Ammon's horn (tissue), 1 donor: Measurements from ENCODE around the gene NFKBIL1.
"Not testable (repeated sequence)": the region's sequence is repeated elsewhere in the genome, so short reads cannot be mapped to it uniquely, and the experiment has no call there.

ENCODE experiments used
- DNase-seq: peaks from one replicate; pipeline ENCODE4 v3.0.0-alpha.2; 2016; ENCODE audit warnings: low spot score

The NFKBIL1 gene, protein sequence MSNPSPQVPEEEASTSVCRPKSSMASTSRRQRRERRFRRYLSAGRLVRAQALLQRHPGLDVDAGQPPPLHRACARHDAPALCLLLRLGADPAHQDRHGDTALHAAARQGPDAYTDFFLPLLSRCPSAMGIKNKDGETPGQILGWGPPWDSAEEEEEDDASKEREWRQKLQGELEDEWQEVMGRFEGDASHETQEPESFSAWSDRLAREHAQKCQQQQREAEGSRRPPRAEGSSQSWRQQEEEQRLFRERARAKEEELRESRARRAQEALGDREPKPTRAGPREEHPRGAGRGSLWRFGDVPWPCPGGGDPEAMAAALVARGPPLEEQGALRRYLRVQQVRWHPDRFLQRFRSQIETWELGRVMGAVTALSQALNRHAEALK

DNA sequence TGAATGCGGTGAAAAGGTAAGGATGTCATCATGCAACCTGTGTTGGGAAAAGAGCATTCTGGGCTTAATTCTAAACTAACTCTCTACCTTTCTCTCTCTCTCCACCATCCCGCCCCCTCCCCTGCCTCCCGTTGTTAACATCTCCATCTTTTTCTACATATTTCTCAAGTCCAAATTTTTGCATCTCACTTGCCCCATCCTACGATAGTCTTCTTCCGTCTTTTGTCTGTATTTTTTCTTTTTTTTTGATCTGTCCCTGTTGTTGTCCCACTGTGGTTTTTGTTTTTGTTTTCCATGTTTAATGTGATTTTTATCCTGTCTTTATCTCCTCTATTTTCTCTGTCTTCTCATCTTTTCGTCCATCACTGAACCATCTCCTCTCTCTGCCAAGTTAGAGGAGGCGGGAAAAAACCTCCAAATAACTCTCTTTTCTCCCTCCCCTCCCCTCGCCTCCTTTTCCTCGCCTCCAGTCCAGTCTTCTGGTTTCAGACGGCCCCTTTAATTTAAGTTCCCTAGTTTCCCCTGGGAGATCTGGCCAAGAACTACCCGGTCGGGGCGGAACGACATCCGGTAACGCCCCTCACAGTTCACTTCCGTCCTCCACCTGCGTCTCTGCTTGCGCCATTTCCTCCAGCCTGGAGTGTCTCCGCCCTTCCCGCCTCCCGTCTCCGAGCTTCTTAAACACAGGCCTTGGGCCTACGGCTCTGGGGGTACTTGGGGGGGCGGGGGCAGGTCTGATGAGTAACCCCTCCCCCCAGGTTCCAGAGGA lies at the start of gene NFKBIL1:
Gene NFKBIL1 (plus strand): TSS at position 651 of the 769 bp plus-strand sequence. CDS start 87 bp downstream, at position 738.
- DNase-seq, result peak; percentile 99

DNA sequence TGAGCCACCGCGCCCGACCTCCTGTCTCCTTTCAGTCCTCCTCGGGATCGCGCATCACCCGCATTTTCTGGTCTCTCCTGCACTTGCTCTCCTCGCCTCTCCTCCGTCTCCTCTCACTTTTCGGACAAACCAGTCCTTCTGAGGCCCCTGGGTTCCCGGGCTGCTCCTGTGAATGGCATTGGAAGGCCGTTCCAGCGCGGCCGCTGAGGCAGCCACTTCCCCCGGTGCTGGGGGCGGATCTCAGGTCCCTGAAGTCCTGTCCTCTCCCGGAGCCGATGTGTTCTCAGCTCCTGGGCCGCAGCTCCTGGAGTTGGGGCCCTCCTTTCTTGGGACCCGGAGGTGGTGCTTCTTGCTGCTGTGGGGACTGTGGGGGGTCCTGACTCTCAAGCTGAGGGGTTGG lies 48.7 kb upstream of the NFKBIL1 start:
- DNase-seq, result no peak

DNA sequence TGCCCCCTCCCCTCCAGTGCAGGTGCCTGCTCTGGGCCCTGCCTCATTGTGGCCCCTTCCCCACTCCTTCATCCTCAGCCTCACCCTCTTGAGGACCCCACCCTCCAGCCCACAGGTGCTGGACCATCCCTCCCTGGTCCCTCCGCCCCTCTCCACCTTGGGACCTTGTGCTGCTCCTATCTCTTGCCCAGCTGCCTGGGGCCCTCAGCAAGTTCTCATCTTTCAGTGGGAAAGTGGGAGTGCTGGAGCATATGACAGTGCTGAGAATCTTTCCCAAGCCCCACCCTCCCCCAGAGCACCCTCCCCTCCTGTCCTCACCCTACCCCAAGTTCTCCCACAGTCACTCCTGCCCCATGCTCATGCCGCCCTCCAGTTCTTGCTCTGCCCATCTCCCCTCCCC lies 47.8 kb upstream of the NFKBIL1 start:
- DNase-seq, result not testable (repeated sequence)

GRCh38 chr6:31502586-31502985 lies 44.8 kb upstream of the NFKBIL1 start:
- DNase-seq, result no peak

GRCh38 chr6:31509036-31509435 lies 38.4 kb upstream of the NFKBIL1 start:
- not testable (repeated sequence) for DNase-seq

DNA sequence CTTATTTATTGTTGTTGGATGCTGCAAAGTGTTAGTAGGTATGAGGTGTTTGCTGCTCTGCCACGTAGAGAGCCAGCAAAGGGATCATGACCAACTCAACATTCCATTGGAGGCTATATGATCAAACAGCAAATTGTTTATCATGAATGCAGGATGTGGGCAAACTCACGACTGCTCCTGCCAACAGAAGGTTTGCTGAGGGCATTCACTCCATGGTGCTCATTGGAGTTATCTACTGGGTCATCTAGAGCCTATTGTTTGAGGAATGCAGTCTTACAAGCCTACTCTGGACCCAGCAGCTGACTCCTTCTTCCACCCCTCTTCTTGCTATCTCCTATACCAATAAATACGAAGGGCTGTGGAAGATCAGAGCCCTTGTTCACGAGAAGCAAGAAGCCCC lies 37.4 kb upstream of the NFKBIL1 start:
- no peak for DNase-seq

- DNase-seq, result no peak
Measured at GRCh38 chr6:31513456-31514165, 33.8 kb upstream of the NFKBIL1 start.

GRCh38 chr6:31521835-31522234 lies 25.6 kb upstream of the NFKBIL1 start:
- no peak for DNase-seq

- DNase-seq, result no peak
Measured at GRCh38 chr6:31525553-31525931, 21.9 kb upstream of the NFKBIL1 start.

DNA sequence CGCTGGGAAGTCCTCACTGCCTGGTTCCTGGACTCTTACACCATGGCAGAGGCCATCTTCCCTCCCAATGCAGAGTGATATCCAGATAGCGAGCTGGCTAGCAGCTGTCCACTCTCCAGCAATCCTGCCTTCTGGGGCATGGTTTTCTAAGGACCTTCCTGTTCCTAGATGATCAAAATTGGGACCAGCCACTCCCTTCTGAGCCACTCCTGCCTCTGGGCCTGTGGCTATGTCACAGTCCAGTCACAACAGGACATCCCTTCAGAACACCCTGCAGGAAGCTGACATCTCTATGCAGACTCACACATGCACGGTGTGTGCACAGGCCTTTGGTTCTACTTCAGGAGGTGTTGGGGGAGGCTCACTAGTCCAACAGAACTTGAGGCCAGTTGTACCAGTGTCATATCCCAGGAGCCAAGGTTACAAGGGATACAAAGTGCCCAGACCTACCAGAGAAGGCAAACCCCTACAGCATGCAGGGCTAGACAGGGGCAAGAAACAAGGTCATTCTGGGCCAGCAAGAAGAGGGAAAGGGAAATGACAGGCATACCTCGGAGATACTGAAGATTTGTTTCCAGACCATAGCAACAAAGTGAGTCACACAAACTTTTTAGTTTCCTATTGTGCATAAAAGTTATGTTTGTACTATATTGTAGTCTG lies 21.3 kb upstream of the NFKBIL1 start:
- no peak for DNase-seq

GRCh38 chr6:31528307-31528777 lies 19.1 kb upstream of the NFKBIL1 start:
- DNase-seq, result no peak

GRCh38 chr6:31528821-31529328 lies 18.5 kb upstream of the NFKBIL1 start, which contains the start of gene MCCD1:
MCCD1 (plus strand) TSS chr6:31528962; CDS start chr6:31529015, 53 bp downstream.
- no peak for DNase-seq

DNA sequence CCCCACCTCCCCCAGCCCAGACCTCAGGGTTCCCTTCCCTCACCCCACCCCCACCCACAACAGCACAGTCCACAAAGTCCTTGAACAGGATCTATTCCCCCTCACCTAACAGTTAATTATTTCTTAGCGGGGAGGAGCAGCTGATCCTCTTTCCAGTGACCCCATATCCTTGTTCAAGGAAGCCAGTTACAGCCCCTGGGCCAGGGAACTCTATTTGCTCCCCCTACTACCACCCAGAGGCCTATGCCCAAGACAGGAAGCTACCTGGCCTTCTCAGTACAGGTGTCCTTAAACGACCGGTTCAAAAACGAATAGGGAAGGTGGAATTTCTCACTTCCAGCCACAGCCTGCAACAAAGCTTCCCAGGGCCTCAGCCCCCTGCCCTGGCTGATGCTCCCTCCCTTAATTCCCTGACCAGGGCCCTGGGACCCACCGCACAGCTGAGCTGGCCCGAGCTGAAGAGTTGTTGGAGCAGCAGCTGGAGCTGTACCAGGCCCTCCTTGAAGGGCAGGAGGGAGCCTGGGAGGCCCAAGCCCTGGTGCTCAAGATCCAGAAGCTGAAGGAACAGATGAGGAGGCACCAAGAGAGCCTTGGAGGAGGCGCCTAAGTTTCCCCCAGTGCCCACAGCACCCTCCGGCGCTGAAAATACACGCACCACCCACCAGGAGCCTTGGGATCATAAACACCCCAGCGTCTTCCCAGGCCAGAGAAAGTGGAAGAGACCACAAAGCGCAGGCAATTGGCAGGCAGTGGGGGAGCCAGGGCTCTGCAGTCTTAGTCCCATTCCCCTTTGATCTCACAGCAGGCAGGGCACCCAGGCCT lies 17.9 kb upstream of the NFKBIL1 start:
- no peak for DNase-seq

- no peak for DNase-seq
Measured at GRCh38 chr6:31530659-31531058, 16.7 kb upstream of the NFKBIL1 start.

DNA sequence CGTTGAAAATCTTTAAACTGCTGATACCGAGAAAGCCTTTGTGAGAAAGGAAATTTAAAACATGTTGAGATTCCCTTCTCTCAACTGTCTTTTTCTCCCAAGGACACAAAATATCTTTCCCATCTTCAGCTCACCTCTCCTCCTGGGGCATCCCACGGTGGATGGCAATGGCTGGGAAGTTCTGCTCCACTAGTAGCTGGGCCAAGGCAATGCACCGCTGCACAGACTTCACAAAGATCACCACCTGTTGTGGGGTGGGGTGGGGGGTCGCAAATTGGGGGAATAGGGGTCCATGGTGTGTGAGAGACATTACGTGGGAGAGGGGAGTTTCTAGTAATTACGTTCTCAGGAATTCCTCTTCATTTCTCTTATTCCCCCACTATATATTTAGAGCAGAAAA lies 16.2 kb upstream of the NFKBIL1 start:
- DNase-seq, result no peak

DNA sequence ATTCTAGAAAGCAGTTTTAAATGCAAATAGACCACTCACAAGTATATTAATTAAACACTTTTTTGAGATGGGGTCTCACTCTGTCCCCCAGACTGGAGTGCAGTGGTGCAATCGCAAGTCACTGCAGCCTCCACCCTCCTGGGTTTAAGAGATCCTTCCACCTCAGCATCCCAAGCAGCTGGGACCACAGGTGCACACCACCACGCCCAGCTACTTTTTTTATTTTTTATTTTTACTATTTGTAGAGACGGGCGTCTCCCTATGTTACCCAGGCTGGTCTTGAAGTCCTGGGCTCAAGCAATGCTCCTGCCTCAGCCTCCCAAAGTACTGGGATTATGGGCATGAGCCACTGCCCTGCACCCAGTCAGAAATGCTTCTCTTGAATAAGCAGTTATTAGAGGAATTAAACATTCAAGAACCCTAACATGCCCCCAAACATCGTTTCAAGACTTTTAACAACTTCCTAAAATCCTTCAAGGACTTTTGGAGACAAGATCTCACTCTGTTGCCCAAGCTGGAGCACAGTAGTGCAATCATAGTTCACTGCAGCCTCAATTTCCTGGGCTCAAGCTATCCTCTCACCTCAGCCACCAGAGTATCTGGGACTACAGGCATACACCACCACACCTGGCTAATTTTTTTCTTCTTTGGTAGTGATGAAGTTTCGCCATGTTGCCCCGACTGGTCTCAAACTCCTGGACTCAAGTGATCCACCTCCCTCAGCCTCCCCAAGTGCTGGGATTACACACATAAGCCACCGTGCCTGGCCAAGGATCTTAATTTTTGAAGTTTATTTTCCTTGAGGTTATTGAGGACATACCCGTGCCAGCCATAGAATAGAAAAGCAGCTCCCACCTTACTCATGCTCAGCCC lies 15.4 kb upstream of the NFKBIL1 start:
- no peak for DNase-seq

GRCh38 chr6:31532644-31533454 lies 14.6 kb upstream of the NFKBIL1 start:
- no peak for DNase-seq

GRCh38 chr6:31533455-31533841 lies 14.0 kb upstream of the NFKBIL1 start:
- DNase-seq, result no peak

DNA sequence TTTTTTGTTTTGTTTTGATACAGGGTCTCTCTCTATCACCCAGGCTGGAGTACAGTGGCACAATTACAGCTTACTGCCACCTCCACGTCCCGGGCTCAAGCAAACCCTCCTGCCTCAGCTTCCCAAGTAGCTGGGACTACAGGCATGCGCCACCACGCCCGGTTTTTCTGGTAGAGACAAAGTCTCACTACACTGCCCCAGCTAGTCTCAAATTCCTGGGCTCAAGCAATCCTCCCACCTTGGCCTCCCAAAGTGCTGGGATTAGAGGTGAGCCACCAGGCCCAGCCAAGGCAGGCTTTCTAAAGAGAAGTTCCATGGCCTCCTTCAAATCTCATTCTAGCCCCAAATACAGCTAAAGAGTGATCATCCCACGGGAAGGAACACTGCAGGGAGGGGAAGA lies 13.4 kb upstream of the NFKBIL1 start:
- DNase-seq, result no peak
